Measurements from ENCODE around the gene EPHB2. TPM values are rescaled to one million over a fixed set of nuclear protein-coding genes. Genes with fewer than 3 reads are reported as not detected.

EPHB2 gene
- total and polyA plus RNA-seq, 3 experiments from 2014 or later: 0.22 to 0.33 TPM; not detected in 1

GRCh38 chr1:22681556-22682276 lies 28.9 kb upstream of the EPHB2 start:
- H3K4me1 ChIP-seq (ENCODE audit: insufficient read depth, low read length): no peaks in the 10 kb centered on the region
- no peaks in the 10 kb centered on the region for H3K27me3 ChIP-seq (ENCODE audit: insufficient read depth, low read length, poor library complexity, severe bottlenecking)
- Mint-ChIP-seq H3K9me3 (no peaks in the 10 kb centered on the region), H3K4me3 (no peak overlapping the region), H3K4me1 (no peaks in the 10 kb centered on the region), H3K27me3 (peaks cover 15 to 21% of the 10 kb centered on the region in 2 donors), H3K36me3 (no peaks in the 10 kb centered on the region), H3K27ac (no peak overlapping the region)
- no peak for DNase-seq
- no peaks in the 10 kb centered on the region for H3K36me3 ChIP-seq (ENCODE audit: insufficient read depth, low read length)
- ChIA-PET POLR2A (no interaction called here), CTCF (no interaction called here)
- H3K4me3 ChIP-seq (ENCODE audit: low read length): no peak overlapping the region
- H3K27ac ChIP-seq (ENCODE audit: low read depth, low read length): no peak overlapping the region
- no peaks in the 10 kb centered on the region for H3K9me3 ChIP-seq (ENCODE audit: low read length)

- Mint-ChIP-seq H3K4me3 (no peak overlapping the region), H3K27ac (no peak overlapping the region), H3K9me3 (no peaks in the 10 kb centered on the region), H3K4me1 (no peaks in the 10 kb centered on the region), H3K36me3 (no peaks in the 10 kb centered on the region), H3K27me3 (peaks cover 15 to 36% of the 10 kb centered on the region in 2 donors)
- no peak overlapping the region for H3K27ac ChIP-seq (ENCODE audit: low read depth, low read length)
- no peaks in the 10 kb centered on the region for H3K9me3 ChIP-seq (ENCODE audit: low read length)
- ChIA-PET CTCF (no interaction called here), POLR2A (no interaction called here)
- H3K27me3 ChIP-seq (ENCODE audit: insufficient read depth, low read length, poor library complexity, severe bottlenecking): no peaks in the 10 kb centered on the region
- no peak for DNase-seq
- no peaks in the 10 kb centered on the region for H3K36me3 ChIP-seq (ENCODE audit: insufficient read depth, low read length)
- H3K4me1 ChIP-seq (ENCODE audit: insufficient read depth, low read length): no peaks in the 10 kb centered on the region
- no peak overlapping the region for H3K4me3 ChIP-seq (ENCODE audit: low read length)
Observed at GRCh38 chr1:22683547-22683946, 27.1 kb upstream of the EPHB2 start.

DNA sequence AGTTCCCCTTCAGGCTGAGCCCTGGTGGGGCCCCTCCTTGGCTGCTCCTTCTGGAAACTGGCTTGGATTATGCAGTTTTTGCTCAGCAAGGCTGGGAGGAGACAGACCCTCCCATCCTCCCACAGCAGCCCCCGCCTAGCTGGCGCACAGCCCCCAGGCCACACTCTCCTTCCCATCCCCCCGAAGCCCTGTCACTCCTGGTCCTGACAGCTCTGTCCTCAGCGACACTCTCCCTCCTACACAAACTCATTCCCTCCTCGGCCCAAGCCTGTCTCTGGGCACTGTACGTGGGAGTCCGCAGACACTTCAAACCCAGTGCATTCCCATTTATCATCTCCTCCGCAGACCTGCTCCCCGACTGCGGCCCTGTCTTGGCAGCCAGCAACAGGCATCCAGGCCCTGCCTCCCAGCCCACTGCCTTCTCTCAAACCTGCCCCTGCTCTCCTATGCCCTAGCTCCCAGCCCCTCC lies 25.0 kb upstream of the EPHB2 start:
- POLR2A ChIA-PET: no interaction called here
- no peaks in the 10 kb centered on the region for H3K36me3 Mint-ChIP-seq
- CTCF ChIA-PET: no interaction called here
- H3K9me3 ChIP-seq (ENCODE audit: low read length): no peaks in the 10 kb centered on the region
- H3K9me3 Mint-ChIP-seq: no peaks in the 10 kb centered on the region
- H3K4me3 Mint-ChIP-seq: no peak overlapping the region
- no peak overlapping the region for H3K4me3 ChIP-seq (ENCODE audit: low read length)
- H3K27ac ChIP-seq (ENCODE audit: low read depth, low read length): no peak overlapping the region
- no peak for DNase-seq
- peaks cover 5% of the 10 kb centered on the region for H3K27me3 ChIP-seq (ENCODE audit: insufficient read depth, low read length, poor library complexity, severe bottlenecking)
- H3K27me3 Mint-ChIP-seq: peaks cover 15 to 41% of the 10 kb centered on the region in 2 donors
- no peaks in the 10 kb centered on the region for H3K4me1 Mint-ChIP-seq
- no peaks in the 10 kb centered on the region for H3K4me1 ChIP-seq (ENCODE audit: insufficient read depth, low read length)
- H3K36me3 ChIP-seq (ENCODE audit: insufficient read depth, low read length): no peaks in the 10 kb centered on the region
- H3K27ac Mint-ChIP-seq: no peak overlapping the region

GRCh38 chr1:22687191-22687590 lies 23.4 kb upstream of the EPHB2 start:
- no peak overlapping the region for H3K4me3 Mint-ChIP-seq
- POLR2A ChIA-PET: no interaction called here
- H3K9me3 Mint-ChIP-seq: no peaks in the 10 kb centered on the region
- DNase-seq: no peak
- no peaks in the 10 kb centered on the region for H3K36me3 ChIP-seq (ENCODE audit: insufficient read depth, low read length)
- H3K9me3 ChIP-seq (ENCODE audit: low read length): no peaks in the 10 kb centered on the region
- peaks cover 13 to 41% of the 10 kb centered on the region in 2 donors for H3K27me3 Mint-ChIP-seq
- peaks cover 5% of the 10 kb centered on the region for H3K27me3 ChIP-seq (ENCODE audit: insufficient read depth, low read length, poor library complexity, severe bottlenecking)
- CTCF ChIA-PET: no interaction called here
- H3K27ac Mint-ChIP-seq: no peak overlapping the region
- H3K4me1 ChIP-seq (ENCODE audit: insufficient read depth, low read length): no peaks in the 10 kb centered on the region
- H3K27ac ChIP-seq (ENCODE audit: low read depth, low read length): no peak overlapping the region
- no peaks in the 10 kb centered on the region for H3K4me1 Mint-ChIP-seq
- no peaks in the 10 kb centered on the region for H3K36me3 Mint-ChIP-seq
- no peak overlapping the region for H3K4me3 ChIP-seq (ENCODE audit: low read length)

DNA sequence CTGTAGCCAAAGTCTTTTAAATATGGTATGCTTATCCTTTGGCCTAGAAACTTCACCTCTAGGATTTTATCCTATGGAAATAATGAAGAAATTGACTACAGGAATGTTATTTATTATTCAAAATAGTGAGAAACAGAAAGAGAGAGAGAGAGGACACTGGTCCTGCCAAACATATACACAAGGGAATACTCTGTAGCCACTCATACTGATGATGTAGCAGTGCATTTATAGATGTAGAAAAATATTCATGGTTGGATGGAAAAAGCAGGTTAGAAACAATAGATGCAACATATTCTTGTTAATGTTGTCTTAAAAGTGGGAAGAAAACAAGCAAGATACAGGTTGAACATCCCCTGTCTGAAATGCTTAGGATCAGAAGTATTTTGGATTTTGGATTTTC lies 22.2 kb upstream of the EPHB2 start:
- H3K4me3 Mint-ChIP-seq: no peak overlapping the region
- Histone ChIP-seq H3K9me3 (ENCODE audit: low read length) (no peaks in the 10 kb centered on the region), H3K4me1 (ENCODE audit: insufficient read depth, low read length) (no peaks in the 10 kb centered on the region), H3K27me3 (ENCODE audit: insufficient read depth, low read length, poor library complexity, severe bottlenecking) (peaks cover 5% of the 10 kb centered on the region), H3K36me3 (ENCODE audit: insufficient read depth, low read length) (no peaks in the 10 kb centered on the region), H3K4me3 (ENCODE audit: low read length) (no peak overlapping the region), H3K27ac (ENCODE audit: low read depth, low read length) (no peak overlapping the region)
- H3K9me3 Mint-ChIP-seq: no peaks in the 10 kb centered on the region
- H3K36me3 Mint-ChIP-seq: no peaks in the 10 kb centered on the region
- no peak for DNase-seq
- H3K27ac Mint-ChIP-seq: no peak overlapping the region
- CTCF ChIA-PET: no interaction called here
- peaks cover 13 to 43% of the 10 kb centered on the region in 2 donors for H3K27me3 Mint-ChIP-seq
- POLR2A ChIA-PET: no interaction called here
- H3K4me1 Mint-ChIP-seq: no peaks in the 10 kb centered on the region

DNA sequence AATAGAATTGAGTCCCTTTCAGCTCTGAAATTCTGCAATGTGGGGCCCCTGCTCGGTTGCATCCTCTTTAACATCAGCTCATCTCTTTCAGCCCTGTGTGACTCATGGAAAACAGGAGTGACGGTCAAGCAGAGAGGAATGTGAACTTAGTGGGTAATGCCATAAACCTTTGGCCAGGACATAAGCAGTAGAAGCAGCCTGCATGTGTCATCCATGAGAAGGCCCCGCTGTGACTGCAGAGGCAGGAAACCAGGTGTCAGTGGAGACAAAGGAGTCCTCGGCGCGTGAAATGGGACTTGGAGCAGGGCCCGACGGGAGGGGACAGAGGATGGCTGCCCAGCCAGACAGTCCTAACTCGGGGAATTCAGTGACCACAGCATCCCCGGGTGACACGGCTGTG lies 21.1 kb upstream of the EPHB2 start:
- no peak overlapping the region for H3K4me3 ChIP-seq (ENCODE audit: low read length)
- DNase-seq: no peak
- POLR2A ChIA-PET: no interaction called here
- Mint-ChIP-seq H3K36me3 (no peaks in the 10 kb centered on the region), H3K27me3 (peaks cover 9 to 36% of the 10 kb centered on the region in 2 donors), H3K9me3 (no peaks in the 10 kb centered on the region), H3K27ac (no peak overlapping the region), H3K4me1 (no peaks in the 10 kb centered on the region), H3K4me3 (no peak overlapping the region)
- CTCF ChIA-PET: no interaction called here
- no peaks in the 10 kb centered on the region for H3K9me3 ChIP-seq (ENCODE audit: low read length)
- no peak overlapping the region for H3K27ac ChIP-seq (ENCODE audit: low read depth, low read length)
- H3K4me1 ChIP-seq (ENCODE audit: insufficient read depth, low read length): no peaks in the 10 kb centered on the region
- no peaks in the 10 kb centered on the region for H3K36me3 ChIP-seq (ENCODE audit: insufficient read depth, low read length)
- H3K27me3 ChIP-seq (ENCODE audit: insufficient read depth, low read length, poor library complexity, severe bottlenecking): peaks cover 5% of the 10 kb centered on the region

DNA sequence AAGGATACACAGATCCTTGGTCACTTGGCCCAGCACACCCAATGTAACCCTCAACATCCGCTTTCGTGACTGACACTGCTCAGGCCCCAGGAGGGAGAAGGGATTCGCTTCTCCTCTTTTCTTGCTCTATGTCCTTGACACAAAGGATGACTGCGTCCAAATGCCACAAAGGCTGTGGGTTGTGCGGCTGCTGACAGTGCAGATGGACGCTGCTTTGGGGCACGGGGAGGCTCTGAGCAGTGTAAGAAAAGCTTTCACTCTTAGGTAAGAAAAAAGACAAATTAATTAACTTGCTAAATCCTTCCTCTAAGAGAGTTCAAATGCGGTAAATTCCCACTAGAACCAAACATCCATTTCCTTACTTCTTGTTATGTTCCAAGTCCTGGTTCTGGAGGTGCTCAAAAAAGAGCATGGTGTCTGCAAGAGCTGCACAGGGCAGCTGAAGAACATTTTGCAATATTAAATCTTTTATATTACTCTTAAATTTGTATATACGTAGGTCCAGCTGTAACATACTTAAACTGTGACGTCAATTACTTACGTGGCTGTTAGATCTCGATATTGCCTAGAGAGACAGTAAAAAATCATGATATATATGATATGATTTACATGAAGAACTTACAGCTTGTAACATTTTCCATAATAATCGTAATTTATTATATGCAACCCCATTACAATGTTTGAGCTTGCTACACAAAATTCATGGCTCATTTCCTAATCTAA lies 19.4 kb upstream of the EPHB2 start:
- Mint-ChIP-seq H3K27ac (no peak overlapping the region), H3K27me3 (peaks cover 2 to 26% of the 10 kb centered on the region in 2 donors), H3K36me3 (no peaks in the 10 kb centered on the region), H3K9me3 (no peaks in the 10 kb centered on the region), H3K4me3 (no peak overlapping the region), H3K4me1 (no peaks in the 10 kb centered on the region)
- peaks cover 5% of the 10 kb centered on the region for H3K27me3 ChIP-seq (ENCODE audit: insufficient read depth, low read length, poor library complexity, severe bottlenecking)
- H3K36me3 ChIP-seq (ENCODE audit: insufficient read depth, low read length): no peaks in the 10 kb centered on the region
- no peak overlapping the region for H3K27ac ChIP-seq (ENCODE audit: low read depth, low read length)
- H3K4me1 ChIP-seq (ENCODE audit: insufficient read depth, low read length): no peaks in the 10 kb centered on the region
- DNase-seq: no peak
- H3K9me3 ChIP-seq (ENCODE audit: low read length): no peaks in the 10 kb centered on the region
- ChIA-PET CTCF (no interaction called here), POLR2A (no interaction called here)
- H3K4me3 ChIP-seq (ENCODE audit: low read length): no peak overlapping the region

DNA sequence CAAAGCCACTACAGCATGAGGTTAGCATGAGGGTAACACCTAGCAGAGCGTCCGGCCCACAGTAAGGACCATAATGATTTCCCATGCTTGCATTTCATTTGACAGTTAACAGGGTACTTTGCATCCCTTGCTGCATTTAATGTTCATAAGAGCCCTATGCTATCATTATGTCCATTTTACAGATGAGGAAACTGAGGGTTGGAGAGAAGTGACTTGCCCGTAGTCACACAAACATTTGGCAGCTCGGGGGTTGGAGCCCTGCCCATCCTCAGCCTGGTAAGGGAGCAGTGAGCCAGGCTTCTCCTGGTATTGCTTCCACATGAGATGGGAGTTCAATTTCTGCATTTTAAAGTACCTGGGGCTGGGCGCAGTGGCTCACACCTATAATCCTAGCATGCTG lies 16.5 kb upstream of the EPHB2 start:
- Mint-ChIP-seq H3K36me3 (no peaks in the 10 kb centered on the region), H3K4me1 (no peaks in the 10 kb centered on the region), H3K9me3 (no peaks in the 10 kb centered on the region), H3K27ac (no peak overlapping the region), H3K27me3 (peaks cover 2 to 12% of the 10 kb centered on the region in 2 donors), H3K4me3 (no peak overlapping the region)
- H3K4me1 ChIP-seq (ENCODE audit: insufficient read depth, low read length): no peaks in the 10 kb centered on the region
- no peaks in the 10 kb centered on the region for H3K36me3 ChIP-seq (ENCODE audit: insufficient read depth, low read length)
- POLR2A ChIA-PET: no interaction called here
- CTCF ChIA-PET: no interaction called here
- peaks cover 5% of the 10 kb centered on the region for H3K27me3 ChIP-seq (ENCODE audit: insufficient read depth, low read length, poor library complexity, severe bottlenecking)
- DNase-seq: no peak
- H3K27ac ChIP-seq (ENCODE audit: low read depth, low read length): no peak overlapping the region
- H3K4me3 ChIP-seq (ENCODE audit: low read length): no peak overlapping the region
- no peaks in the 10 kb centered on the region for H3K9me3 ChIP-seq (ENCODE audit: low read length)
